CD4-positive, CD25-positive, alpha-beta regulatory T cell (primary cell): ENCODE measurements around the gene KRT27. TPM values are rescaled to one million over a fixed set of nuclear protein-coding genes. Genes with fewer than 3 reads are reported as not detected.

Source experiments
- ATAC-seq, 2 donors: fragments of 150-1000 bp; cut with Tn5 transposase; one replicate each; pipeline ENCODE4 v1.10.0; 2021; ENCODE audit warnings: low read depth in 2 of 2, moderate number of reproducible peaks in 2 of 2, moderate library complexity in 1 of 2
- DNase-seq, 3 donors: peaks; one replicate each; pipeline versions ENCODE4 v3.0.0 to v3.0.0-alpha.2; 2012 to 2022; ENCODE audit warnings: mixed read lengths in 1 of 3
- H3K27ac ChIP-seq: one replicate; pipeline ENCODE4 v1.7.0; 2013; ENCODE audit warnings: mild to moderate bottlenecking, low read length; ENCODE audit not compliant: insufficient read depth, poor library complexity, severe bottlenecking
- H3K27me3 ChIP-seq: one replicate; pipeline ENCODE4 v1.7.0; 2013; ENCODE audit warnings: low read length; ENCODE audit not compliant: control insufficient read depth, insufficient read depth
- H3K36me3 ChIP-seq: one replicate; pipeline ENCODE4 v1.7.0; 2013; ENCODE audit warnings: mild to moderate bottlenecking, low read length, moderate library complexity; ENCODE audit not compliant: control insufficient read depth, insufficient read depth
- H3K4me1 ChIP-seq: 2 replicates; pipeline ENCODE4 v1.7.0; 2013; ENCODE audit warnings: mild to moderate bottlenecking, low read length; ENCODE audit not compliant: insufficient read depth, control insufficient read depth, poor library complexity, severe bottlenecking
- H3K4me3 ChIP-seq: one replicate; pipeline ENCODE4 v1.7.0; 2013; ENCODE audit warnings: low read depth, mild to moderate bottlenecking, low read length, moderate library complexity
- H3K9me3 ChIP-seq, 2 experiments: 1 replicate in 1 of 2; 2 replicates in 1 of 2; pipeline ENCODE4 v1.7.0; 2013; ENCODE audit warnings: low read length in 2 of 2, mild to moderate bottlenecking in 1 of 2, moderate library complexity in 1 of 2; ENCODE audit not compliant: control insufficient read depth in 2 of 2
- H3K27ac Mint-ChIP-seq, 3 donors: one replicate each; pipeline ENCODE4 v1.8.0; 2020 to 2022; ENCODE audit warnings: mild to moderate bottlenecking in 3 of 3, mixed read lengths in 3 of 3, moderate library complexity in 2 of 3
- H3K27me3 Mint-ChIP-seq: one replicate; pipeline ENCODE4 v1.8.0; 2022; ENCODE audit warnings: mild to moderate bottlenecking, mixed read lengths
- H3K36me3 Mint-ChIP-seq: one replicate; pipeline ENCODE4 v1.8.0; 2020; ENCODE audit warnings: mixed read lengths
- H3K4me1 Mint-ChIP-seq, 4 donors: one replicate each; pipeline ENCODE4 v1.8.0; 2020 to 2022; ENCODE audit warnings: mixed read lengths in 4 of 4, mild to moderate bottlenecking in 1 of 4
- H3K4me3 Mint-ChIP-seq, 4 donors: one replicate each; pipeline ENCODE4 v1.8.0; 2020 to 2022; ENCODE audit warnings: mild to moderate bottlenecking in 4 of 4, mixed read lengths in 4 of 4, moderate library complexity in 3 of 4
- H3K9me3 Mint-ChIP-seq, 7 donors: one replicate each; pipeline ENCODE4 v1.8.0; 2020 to 2022; ENCODE audit warnings: mixed read lengths in 7 of 7, mild to moderate bottlenecking in 3 of 7, moderate library complexity in 2 of 7
- polyA plus RNA-seq, 4 donors: library from polyadenylated mRNA; unstranded; fragments of 300-500 nt; fragmentation: Illumina TruSeq; gene quantifications; one replicate each; pipeline ENCODE4 v1.2.3, GENCODE V29; 2021
- total RNA-seq: library from RNA; stranded (reverse); gene quantifications from one replicate; pipeline ENCODE4 v1.2.3, GENCODE V29; 2022

The KRT27 gene
- total and polyA plus RNA-seq, 5 donors from 2014 or later: not detected

- Mint-ChIP-seq H3K27me3 (peaks cover 52% of the 10 kb centered on the region), H3K9me3 (no peaks in the 10 kb centered on the region), H3K27ac (no peak within 1 kb of the TSS), H3K4me1 (no peaks in the 10 kb centered on the region), H3K36me3 (no peaks in the 10 kb centered on the region), H3K4me3 (no peak within 1 kb of the TSS)
- H3K4me1 ChIP-seq: no peaks in the 10 kb centered on the region
- no peaks in the 10 kb centered on the region for H3K36me3 ChIP-seq
- H3K4me3 ChIP-seq: no peak within 1 kb of the TSS
- no peak within 1 kb of the TSS for H3K27ac ChIP-seq
- ATAC-seq (no peak), DNase-seq (no peak)
- peaks cover 28% of the 10 kb centered on the region for H3K27me3 ChIP-seq
- H3K9me3 ChIP-seq: no peaks in the 10 kb centered on the region
Measured at GRCh38 chr17:40772101-40772500, 10.2 kb downstream of the KRT27 start, which contains the start of gene KRT26. Gene KRT26 (minus strand): TSS chr17:40772201. CDS start chr17:40772113, 88 bp downstream.

- no peak overlapping the region for H3K27ac Mint-ChIP-seq
- H3K4me1 Mint-ChIP-seq: no peaks in the 10 kb centered on the region
- H3K9me3 ChIP-seq: peaks cover 27 to 32% of the 10 kb centered on the region in 2 experiments
- H3K4me1 ChIP-seq: no peaks in the 10 kb centered on the region
- peaks cover 0 to 31% (median 13%) of the 10 kb centered on the region in 7 donors for H3K9me3 Mint-ChIP-seq
- H3K4me3 Mint-ChIP-seq: no peak overlapping the region
- no peak overlapping the region for H3K27ac ChIP-seq
- H3K27me3 ChIP-seq: peaks cover 33% of the 10 kb centered on the region
- DNase-seq: no peak
- no peaks in the 10 kb centered on the region for H3K36me3 Mint-ChIP-seq
- ATAC-seq: no peak
- no peak overlapping the region for H3K4me3 ChIP-seq
- H3K27me3 Mint-ChIP-seq: peaks cover 37% of the 10 kb centered on the region
- H3K36me3 ChIP-seq: no peaks in the 10 kb centered on the region
Measured at GRCh38 chr17:40765657-40766056, 16.7 kb downstream of the KRT27 start.

- Mint-ChIP-seq H3K27ac (no peak overlapping the region), H3K4me3 (no peak overlapping the region), H3K27me3 (peaks cover 47% of the 10 kb centered on the region), H3K36me3 (no peaks in the 10 kb centered on the region), H3K9me3 (peaks cover 8 to 49% (median 23%) of the 10 kb centered on the region in 7 donors), H3K4me1 (no peaks in the 10 kb centered on the region)
- peaks cover 46 to 51% of the 10 kb centered on the region in 2 experiments for H3K9me3 ChIP-seq
- ATAC-seq (no peak), DNase-seq (no peak)
- peaks cover 36% of the 10 kb centered on the region for H3K27me3 ChIP-seq
- no peak overlapping the region for H3K27ac ChIP-seq
- no peaks in the 10 kb centered on the region for H3K4me1 ChIP-seq
- no peaks in the 10 kb centered on the region for H3K36me3 ChIP-seq
- no peak overlapping the region for H3K4me3 ChIP-seq
Measured at GRCh38 chr17:40763752-40764151, 18.6 kb downstream of the KRT27 start.

GRCh38 chr17:40760105-40761016, 22.0 kb downstream of the KRT27 start:
- peaks cover 8 to 58% (median 29%) of the 10 kb centered on the region in 7 donors for H3K9me3 Mint-ChIP-seq
- peak overlapping the region in 1 of 3 donors; percentile 34 for H3K27ac Mint-ChIP-seq
- H3K27me3 Mint-ChIP-seq: peaks cover 45% of the 10 kb centered on the region
- peaks cover 50 to 51% of the 10 kb centered on the region in 2 experiments for H3K9me3 ChIP-seq
- DNase-seq (no peak), ATAC-seq (no peak)
- peaks cover 30% of the 10 kb centered on the region for H3K27me3 ChIP-seq
- H3K4me1 Mint-ChIP-seq: no peaks in the 10 kb centered on the region
- no peak overlapping the region for H3K27ac ChIP-seq
- no peaks in the 10 kb centered on the region for H3K36me3 Mint-ChIP-seq
- H3K4me3 Mint-ChIP-seq: no peak overlapping the region
- H3K4me3 ChIP-seq: no peak overlapping the region
- no peaks in the 10 kb centered on the region for H3K4me1 ChIP-seq
- no peaks in the 10 kb centered on the region for H3K36me3 ChIP-seq

GRCh38 chr17:40755231-40755630, 27.1 kb downstream of the KRT27 start, which contains the start of gene KRT25:
Gene KRT25 (minus strand): TSS chr17:40755331. CDS start chr17:40755271, 60 bp downstream.
- peaks cover 47% of the 10 kb centered on the region for H3K27me3 Mint-ChIP-seq
- no peak within 1 kb of the TSS for H3K27ac ChIP-seq
- ATAC-seq: no peak

GRCh38 chr17:40753804-40754203, 28.5 kb downstream of the KRT27 start:
- Mint-ChIP-seq H3K27ac (no peak overlapping the region), H3K9me3 (peaks cover 0 to 13% (median 5%) of the 10 kb centered on the region in 7 donors), H3K36me3 (no peaks in the 10 kb centered on the region), H3K4me1 (no peaks in the 10 kb centered on the region), H3K4me3 (no peak overlapping the region), H3K27me3 (peaks cover 43% of the 10 kb centered on the region)
- no peak for ATAC-seq
- Histone ChIP-seq H3K4me1 (no peaks in the 10 kb centered on the region), H3K9me3 (peaks cover under 1 to 4% of the 10 kb centered on the region in 2 experiments), H3K27me3 (peaks cover 10% of the 10 kb centered on the region), H3K27ac (no peak overlapping the region), H3K36me3 (no peaks in the 10 kb centered on the region), H3K4me3 (no peak overlapping the region)
- DNase-seq: no peak

More at GRCh38 chr17:40755231-40755630, 27.1 kb downstream of the KRT27 start, which contains the start of gene KRT25:
- Histone ChIP-seq H3K36me3 (no peaks in the 10 kb centered on the region), H3K27me3 (peaks cover 15% of the 10 kb centered on the region), H3K9me3 (peaks cover 14 to 19% of the 10 kb centered on the region in 2 experiments), H3K4me1 (no peaks in the 10 kb centered on the region), H3K4me3 (no peak within 1 kb of the TSS)
- no peaks in the 10 kb centered on the region for H3K4me1 Mint-ChIP-seq
- no peaks in the 10 kb centered on the region for H3K36me3 Mint-ChIP-seq
- H3K4me3 Mint-ChIP-seq: no peak within 1 kb of the TSS
- H3K9me3 Mint-ChIP-seq: peaks cover 3 to 27% (median 12%) of the 10 kb centered on the region in 7 donors
- no peak for DNase-seq
- no peak within 1 kb of the TSS for H3K27ac Mint-ChIP-seq

- no peak overlapping the region for H3K27ac Mint-ChIP-seq
- Histone ChIP-seq H3K27ac (no peak overlapping the region), H3K4me1 (no peaks in the 10 kb centered on the region), H3K27me3 (peaks cover 17% of the 10 kb centered on the region), H3K4me3 (no peak overlapping the region), H3K36me3 (no peaks in the 10 kb centered on the region), H3K9me3 (peaks cover 2 to 4% of the 10 kb centered on the region in 2 experiments)
- H3K4me3 Mint-ChIP-seq: no peak overlapping the region
- DNase-seq (no peak), ATAC-seq (no peak)
- H3K27me3 Mint-ChIP-seq: peaks cover 41% of the 10 kb centered on the region
- H3K4me1 Mint-ChIP-seq: no peaks in the 10 kb centered on the region
- no peaks in the 10 kb centered on the region for H3K36me3 Mint-ChIP-seq
- H3K9me3 Mint-ChIP-seq: peaks cover 0 to 5% (median 2%) of the 10 kb centered on the region in 7 donors
Measured at GRCh38 chr17:40751065-40751464, 31.3 kb downstream of the KRT27 start.
